Ovary (tissue), 3 donors: ENCODE measurements around the gene LRRC31.

Experiments
- POLR2A ChIP-seq: fragments of 450-650 bp; IDR thresholded peaks from one replicate; pipeline ENCODE4 v1.6.1; 2017; ENCODE audit warnings: antibody characterized with exemption, mild to moderate bottlenecking, moderate library complexity
- TF ChIP-seq, protein P1 (sequence below), 3 donors: fragments of 450-650 bp in 2 of 3; fragments of 200-600 bp in 1 of 3; IDR thresholded peaks; one replicate each; pipeline versions ENCODE4 v1.5.1 to v1.8.0; 2016 to 2022; ENCODE audit warnings: antibody characterized with exemption in 3 of 3, mild to moderate bottlenecking in 1 of 3
- donor health status: DM: no; HTN: no; CAD: no.

GRCh38 chr3:169836942-169837275, 32.8 kb downstream of the LRRC31 start:
- no peak for TF ChIP-seq POLR2A
- TF ChIP-seq, protein P1, sequence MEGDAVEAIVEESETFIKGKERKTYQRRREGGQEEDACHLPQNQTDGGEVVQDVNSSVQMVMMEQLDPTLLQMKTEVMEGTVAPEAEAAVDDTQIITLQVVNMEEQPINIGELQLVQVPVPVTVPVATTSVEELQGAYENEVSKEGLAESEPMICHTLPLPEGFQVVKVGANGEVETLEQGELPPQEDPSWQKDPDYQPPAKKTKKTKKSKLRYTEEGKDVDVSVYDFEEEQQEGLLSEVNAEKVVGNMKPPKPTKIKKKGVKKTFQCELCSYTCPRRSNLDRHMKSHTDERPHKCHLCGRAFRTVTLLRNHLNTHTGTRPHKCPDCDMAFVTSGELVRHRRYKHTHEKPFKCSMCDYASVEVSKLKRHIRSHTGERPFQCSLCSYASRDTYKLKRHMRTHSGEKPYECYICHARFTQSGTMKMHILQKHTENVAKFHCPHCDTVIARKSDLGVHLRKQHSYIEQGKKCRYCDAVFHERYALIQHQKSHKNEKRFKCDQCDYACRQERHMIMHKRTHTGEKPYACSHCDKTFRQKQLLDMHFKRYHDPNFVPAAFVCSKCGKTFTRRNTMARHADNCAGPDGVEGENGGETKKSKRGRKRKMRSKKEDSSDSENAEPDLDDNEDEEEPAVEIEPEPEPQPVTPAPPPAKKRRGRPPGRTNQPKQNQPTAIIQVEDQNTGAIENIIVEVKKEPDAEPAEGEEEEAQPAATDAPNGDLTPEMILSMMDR (IDR thresholded peaks at IDR 0.05), result no peak
